Activated CD4-positive, alpha-beta T cell treated with anti-CD3 and anti-CD28 coated beads, Interleukin-2, Interleukin-6, amounts not matched to agents 100 ng/mL and 50 ng/mL, durations not matched to agents 16 hours and 8 hours (primary cell): ENCODE data around the gene SHC1.
A peak's percentile ranks its signal among the peaks of the same experiment; 100 is the strongest.

Experiments
- DNase-seq: peaks from one replicate; pipeline ENCODE4 v3.0.0-alpha.2; 2020

SHC1 gene

GRCh38 chr1:155007251-155007828 lies 36.8 kb upstream of the SHC1 start:
- no peak for DNase-seq

- DNase-seq: peak; percentile 77
Measured at GRCh38 chr1:155006601-155007101, 36.1 kb upstream of the SHC1 start.

- DNase-seq: peak; percentile 58
Measured at GRCh38 chr1:155005076-155006011, 34.8 kb upstream of the SHC1 start.

GRCh38 chr1:155004352-155005075 lies 34.0 kb upstream of the SHC1 start:
- no peak for DNase-seq

GRCh38 chr1:155003766-155004351 lies 33.3 kb upstream of the SHC1 start:
- peak; percentile 45 for DNase-seq

- DNase-seq: peak; percentile 25
Measured at GRCh38 chr1:155003227-155003765, 32.7 kb upstream of the SHC1 start.

GRCh38 chr1:155002464-155003226 lies 32.1 kb upstream of the SHC1 start, which contains the start of gene ZBTB7B:
Gene ZBTB7B (plus strand): TSS chr1:155002802. CDS start chr1:155014661, 11,859 bp downstream.
- peak; percentile 8 for DNase-seq

GRCh38 chr1:155001675-155002463 lies 31.3 kb upstream of the SHC1 start:
- DNase-seq: peak; percentile 100

GRCh38 chr1:155001425-155001674 lies 30.8 kb upstream of the SHC1 start:
- DNase-seq: no peak

GRCh38 chr1:155000726-155001424 lies 30.3 kb upstream of the SHC1 start:
- peak; percentile 90 for DNase-seq

GRCh38 chr1:155000411-155000725 lies 29.8 kb upstream of the SHC1 start:
- no peak for DNase-seq

- DNase-seq: peak; percentile 68
Measured at GRCh38 chr1:154999571-155000410, 29.2 kb upstream of the SHC1 start.

GRCh38 chr1:154998818-154999570 lies 28.4 kb upstream of the SHC1 start:
- DNase-seq: peak; percentile 90

- peak; percentile 18 for DNase-seq
Measured at GRCh38 chr1:154998201-154998780, 27.7 kb upstream of the SHC1 start.

- no peak for DNase-seq
Measured at GRCh38 chr1:154996966-154997701, 26.6 kb upstream of the SHC1 start.

- peak; percentile 18 for DNase-seq
Measured at GRCh38 chr1:154995301-154995983, 24.9 kb upstream of the SHC1 start.

- no peak for DNase-seq
Measured at GRCh38 chr1:154994591-154994990, 24.0 kb upstream of the SHC1 start.
